ENCODE measurements around the gene TACC2.
"Not testable (repeated sequence)": the region's sequence is repeated elsewhere in the genome, so short reads cannot be mapped to it uniquely, and the experiment has no call there.

TACC2 gene

GRCh38 chr10:122198631-122199030 lies 209.7 kb downstream of the TACC2 start:
- no peak for DNase-seq

GRCh38 chr10:122199070-122199469 lies 210.1 kb downstream of the TACC2 start:
- no peak for DNase-seq

GRCh38 chr10:122199689-122200088 lies 210.7 kb downstream of the TACC2 start:
- DNase-seq, result no peak

GRCh38 chr10:122201401-122201800 lies 212.4 kb downstream of the TACC2 start:
- no peak for DNase-seq

GRCh38 chr10:122203180-122203579 lies 214.2 kb downstream of the TACC2 start:
- not testable (repeated sequence) for DNase-seq

GRCh38 chr10:122204691-122205489 lies 215.9 kb downstream of the TACC2 start:
- no peak for DNase-seq

GRCh38 chr10:122206471-122207065 lies 217.6 kb downstream of the TACC2 start:
- no peak for DNase-seq

GRCh38 chr10:122207163-122207562 lies 218.2 kb downstream of the TACC2 start:
- DNase-seq, result no peak

GRCh38 chr10:122207596-122207995 lies 218.6 kb downstream of the TACC2 start:
- DNase-seq, result peak in 1 of 3 experiments; percentile 67

- DNase-seq, result peak in 1 of 3 experiments; percentile 31
Measured at GRCh38 chr10:122208571-122209430, 219.8 kb downstream of the TACC2 start.

- DNase-seq, result no peak
Measured at GRCh38 chr10:122210481-122211265, 221.7 kb downstream of the TACC2 start.

- DNase-seq, result no peak
Measured at GRCh38 chr10:122213364-122213763, 224.4 kb downstream of the TACC2 start.

GRCh38 chr10:122213766-122214165 lies 224.8 kb downstream of the TACC2 start:
- no peak for DNase-seq

GRCh38 chr10:122216047-122216446 lies 227.1 kb downstream of the TACC2 start:
- DNase-seq, result no peak

GRCh38 chr10:122219340-122219739 lies 230.4 kb downstream of the TACC2 start:
- no peak for DNase-seq

GRCh38 chr10:122220736-122221135 lies 231.8 kb downstream of the TACC2 start:
- no peak for DNase-seq

GRCh38 chr10:122221958-122222357 lies 233.0 kb downstream of the TACC2 start:
- DNase-seq, result no peak

GRCh38 chr10:122222638-122223037 lies 233.7 kb downstream of the TACC2 start:
- DNase-seq, result no peak

- no peak for DNase-seq
Measured at GRCh38 chr10:122224159-122224558, 235.2 kb downstream of the TACC2 start.

GRCh38 chr10:122225330-122225729 lies 236.4 kb downstream of the TACC2 start:
- no peak for DNase-seq

GRCh38 chr10:122227754-122228153 lies 238.8 kb downstream of the TACC2 start:
- no peak for DNase-seq

GRCh38 chr10:122229666-122230065 lies 240.7 kb downstream of the TACC2 start:
- DNase-seq, result no peak

- no peak for DNase-seq
Measured at GRCh38 chr10:122230222-122230621, 241.3 kb downstream of the TACC2 start.
